ENCODE data around the gene FSTL5.

Gene FSTL5

DNA sequence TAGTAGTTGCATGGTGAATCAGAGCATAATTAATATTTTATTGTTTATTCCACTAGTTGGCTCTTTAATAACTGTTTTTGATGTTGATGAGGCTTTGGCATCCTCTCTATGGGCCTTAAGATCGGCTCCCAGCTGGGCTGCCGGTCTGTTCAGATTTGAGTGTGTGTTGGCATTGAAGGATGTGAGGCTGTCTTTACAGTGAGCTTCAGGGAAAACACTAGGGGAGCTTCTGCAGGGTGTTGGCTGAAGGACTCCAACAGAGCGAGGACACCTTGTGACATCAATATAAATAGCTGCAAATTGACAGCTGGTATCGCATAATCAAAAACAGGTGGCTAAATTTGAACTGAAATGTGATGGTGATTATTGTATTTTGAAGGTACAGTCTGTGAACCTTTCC lies 322.0 kb downstream of the FSTL5 start:
- Histone ChIP-seq H2BK120ac (ENCODE audit: low read depth, low read length) (no peak overlapping the region), H3K4ac (ENCODE audit: low read length) (no peak overlapping the region), H3K36me3 (replicated peaks in 1 of 2; ENCODE audit: control insufficient read depth in 2 of 2, insufficient read depth in 2 of 2, low read length in 2 of 2) (no peaks in the 10 kb centered on the region), H4K91ac (ENCODE audit: low read depth, low read length, poor library complexity) (no peak overlapping the region), H3K9ac (ENCODE audit: low read depth, low read length, poor library complexity) (no peak overlapping the region), H4K8ac (ENCODE audit: low read depth, low read length) (no peak overlapping the region), H3K27ac (replicated peaks; ENCODE audit: low read length) (no peak overlapping the region), H3K79me1 (ENCODE audit: low read depth, low read length) (no peaks in the 10 kb centered on the region), H2BK12ac (ENCODE audit: low read length) (no peak overlapping the region), H2AK5ac (ENCODE audit: low read depth, low read length) (no peak overlapping the region), H3K4me1 (ENCODE audit: control insufficient read depth in 2 of 2, insufficient read depth in 1 of 2, low read depth in 1 of 2, low read length in 2 of 2) (no peaks in the 10 kb centered on the region), H3K14ac (ENCODE audit: low read length) (no peak overlapping the region), H2BK15ac (ENCODE audit: low read length) (no peak overlapping the region), H3K4me3 (ENCODE audit: low read length in 2 of 2) (no peak overlapping the region), H3K18ac (ENCODE audit: low read length) (no peak overlapping the region), H2BK5ac (ENCODE audit: low read length) (no peak overlapping the region), H3K23ac (ENCODE audit: low read depth, low read length, poor library complexity) (no peak overlapping the region), H3K27me3 (ENCODE audit: control insufficient read depth in 3 of 3, insufficient read depth in 3 of 3, low read depth in 1 of 3, low read length in 3 of 3) (no peaks in the 10 kb centered on the region), H3K4me2 (ENCODE audit: insufficient read depth, low read length, poor library complexity, severe bottlenecking) (no peak overlapping the region), H2AFZ (ENCODE audit: low read length) (no peak overlapping the region), H3K9me3 (replicated peaks in 1 of 2; ENCODE audit: control insufficient read depth in 2 of 2, insufficient read depth in 1 of 2, low read depth in 1 of 2, low read length in 2 of 2) (no peaks in the 10 kb centered on the region)
- WGBS, 2 donors (ENCODE audit: extremely low coverage in 2 of 2, insufficient read length in 2 of 2, insufficient replicate concordance in 1 of 2): no CpG with 5 or more reads among the region's 4 CpGs
- no peak for DNase-seq (ENCODE audit: low spot score)

DNA sequence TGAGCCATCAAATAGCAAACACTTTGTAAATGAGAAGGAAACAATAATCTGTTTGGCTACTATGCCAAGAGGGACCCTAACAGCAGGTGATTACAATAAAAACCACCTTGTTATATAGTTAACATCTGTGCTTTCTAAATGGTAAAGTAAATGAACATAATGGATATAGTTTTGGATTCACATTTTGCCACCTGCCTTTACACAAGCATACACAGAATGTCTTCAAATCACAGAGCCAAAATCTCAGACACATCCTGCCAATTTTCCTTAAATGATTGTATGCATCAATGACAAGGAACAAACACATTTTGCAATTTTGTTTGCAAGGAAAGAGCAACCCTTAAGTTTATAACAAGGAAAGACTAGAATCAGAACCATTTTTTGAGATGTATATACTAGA lies 334.2 kb downstream of the FSTL5 start:
- Histone ChIP-seq H2BK12ac (ENCODE audit: low read length) (no peak overlapping the region), H3K9ac (ENCODE audit: low read depth, low read length, poor library complexity) (no peak overlapping the region), H2BK15ac (ENCODE audit: low read length) (no peak overlapping the region), H3K4me1 (ENCODE audit: control insufficient read depth in 2 of 2, insufficient read depth in 1 of 2, low read depth in 1 of 2, low read length in 2 of 2) (no peaks in the 10 kb centered on the region), H3K27ac (replicated peaks; ENCODE audit: low read length) (no peak overlapping the region), H3K4ac (ENCODE audit: low read length) (no peak overlapping the region), H4K8ac (ENCODE audit: low read depth, low read length) (no peak overlapping the region), H4K91ac (ENCODE audit: low read depth, low read length, poor library complexity) (no peak overlapping the region), H2BK120ac (ENCODE audit: low read depth, low read length) (no peak overlapping the region), H3K14ac (ENCODE audit: low read length) (no peak overlapping the region), H3K36me3 (replicated peaks in 1 of 2; ENCODE audit: control insufficient read depth in 2 of 2, insufficient read depth in 2 of 2, low read length in 2 of 2) (no peaks in the 10 kb centered on the region), H3K27me3 (ENCODE audit: control insufficient read depth in 3 of 3, insufficient read depth in 3 of 3, low read depth in 1 of 3, low read length in 3 of 3) (no peaks in the 10 kb centered on the region), H3K23ac (ENCODE audit: low read depth, low read length, poor library complexity) (no peak overlapping the region), H3K4me2 (ENCODE audit: insufficient read depth, low read length, poor library complexity, severe bottlenecking) (no peak overlapping the region), H2AFZ (ENCODE audit: low read length) (no peak overlapping the region), H3K79me1 (ENCODE audit: low read depth, low read length) (no peaks in the 10 kb centered on the region), H3K18ac (ENCODE audit: low read length) (no peak overlapping the region), H2BK5ac (ENCODE audit: low read length) (no peak overlapping the region), H3K4me3 (ENCODE audit: low read length in 2 of 2) (no peak overlapping the region), H2AK5ac (ENCODE audit: low read depth, low read length) (no peak overlapping the region), H3K9me3 (replicated peaks in 1 of 2; ENCODE audit: control insufficient read depth in 2 of 2, insufficient read depth in 1 of 2, low read depth in 1 of 2, low read length in 2 of 2) (peaks cover 0 to 2% of the 10 kb centered on the region in 2 donors)
- DNase-seq (ENCODE audit: low spot score): no peak

DNA sequence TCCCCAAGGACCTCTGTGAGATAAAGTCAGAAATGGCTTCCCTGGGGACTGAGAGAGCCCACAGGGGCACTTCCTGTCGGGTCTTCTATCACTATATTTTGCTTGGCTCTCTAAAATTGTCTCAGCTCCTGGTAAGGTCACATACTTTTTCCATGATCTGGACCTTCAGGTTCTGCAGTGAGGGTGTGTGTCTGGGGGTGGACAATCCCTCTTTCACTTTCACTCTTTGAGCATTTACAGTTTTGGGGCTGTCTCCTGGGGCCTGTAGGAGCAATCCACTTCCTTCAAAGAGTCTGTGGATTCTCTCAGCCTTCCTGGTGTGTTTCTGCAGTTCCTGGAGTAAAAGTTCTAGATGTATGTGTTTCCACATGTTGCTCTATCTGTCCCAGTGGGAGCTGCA lies 335.7 kb downstream of the FSTL5 start:
- no peak overlapping the region for H3K9ac ChIP-seq (ENCODE audit: low read depth, low read length, poor library complexity)
- no peak overlapping the region for H2BK15ac ChIP-seq (ENCODE audit: low read length)
- no peak overlapping the region for H2AK5ac ChIP-seq (ENCODE audit: low read depth, low read length)
- H3K23ac ChIP-seq (ENCODE audit: low read depth, low read length, poor library complexity): no peak overlapping the region
- H3K18ac ChIP-seq (ENCODE audit: low read length): no peak overlapping the region
- WGBS, 2 donors (ENCODE audit: extremely low coverage in 2 of 2, insufficient read length in 2 of 2, insufficient replicate concordance in 1 of 2): no CpG with 5 or more reads among the region's 1 CpG
- H2BK120ac ChIP-seq (ENCODE audit: low read depth, low read length): no peak overlapping the region
- H2AFZ ChIP-seq (ENCODE audit: low read length): peak overlapping the region; percentile 80
- no peak overlapping the region for H2BK5ac ChIP-seq (ENCODE audit: low read length)
- no peak overlapping the region for H3K27ac ChIP-seq (replicated peaks; ENCODE audit: low read length)
- H3K36me3 ChIP-seq (replicated peaks in 1 of 2; ENCODE audit: control insufficient read depth in 2 of 2, insufficient read depth in 2 of 2, low read length in 2 of 2): no peaks in the 10 kb centered on the region
- no peak overlapping the region for H3K4ac ChIP-seq (ENCODE audit: low read length)
- no peaks in the 10 kb centered on the region for H3K79me1 ChIP-seq (ENCODE audit: low read depth, low read length)
- H4K8ac ChIP-seq (ENCODE audit: low read depth, low read length): no peak overlapping the region
- H3K27me3 ChIP-seq (ENCODE audit: control insufficient read depth in 3 of 3, insufficient read depth in 3 of 3, low read depth in 1 of 3, low read length in 3 of 3): no peaks in the 10 kb centered on the region
- peaks cover 3 to 4% of the 10 kb centered on the region in 2 donors for H3K9me3 ChIP-seq (replicated peaks in 1 of 2; ENCODE audit: control insufficient read depth in 2 of 2, insufficient read depth in 1 of 2, low read depth in 1 of 2, low read length in 2 of 2)
- no peaks in the 10 kb centered on the region for H3K4me1 ChIP-seq (ENCODE audit: control insufficient read depth in 2 of 2, insufficient read depth in 1 of 2, low read depth in 1 of 2, low read length in 2 of 2)
- no peak for DNase-seq (ENCODE audit: low spot score)
- H3K4me3 ChIP-seq (ENCODE audit: low read length in 2 of 2): no peak overlapping the region
- H4K91ac ChIP-seq (ENCODE audit: low read depth, low read length, poor library complexity): no peak overlapping the region
- no peak overlapping the region for H2BK12ac ChIP-seq (ENCODE audit: low read length)
- H3K14ac ChIP-seq (ENCODE audit: low read length): no peak overlapping the region
- no peak overlapping the region for H3K4me2 ChIP-seq (ENCODE audit: insufficient read depth, low read length, poor library complexity, severe bottlenecking)

DNA sequence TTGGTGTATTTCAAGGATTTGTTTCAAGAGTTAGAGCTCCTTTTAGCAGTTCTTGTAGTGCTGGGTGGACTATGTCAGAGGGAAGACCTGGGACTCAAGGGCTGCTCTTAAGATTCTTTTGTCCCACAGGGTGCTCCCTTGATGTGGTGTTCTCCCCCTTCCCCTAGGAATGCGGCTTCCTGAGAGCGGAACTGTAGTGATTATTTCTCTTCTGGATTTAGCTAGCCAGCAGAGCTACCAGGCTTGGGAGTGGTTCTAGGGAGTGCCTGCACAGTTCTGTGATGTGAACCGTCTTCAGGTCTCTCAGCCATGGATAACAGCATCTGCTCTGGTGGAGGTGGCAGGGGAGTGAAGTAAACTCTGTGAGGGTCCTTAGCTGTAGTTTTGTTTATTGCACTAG lies 336.8 kb downstream of the FSTL5 start:
- no peak overlapping the region for H4K8ac ChIP-seq (ENCODE audit: low read depth, low read length)
- H2AFZ ChIP-seq (ENCODE audit: low read length): peak overlapping the region; percentile 80
- no peak overlapping the region for H3K4ac ChIP-seq (ENCODE audit: low read length)
- WGBS, 2 donors (ENCODE audit: extremely low coverage in 2 of 2, insufficient read length in 2 of 2, insufficient replicate concordance in 1 of 2): no CpG with 5 or more reads among the region's 3 CpGs
- H4K91ac ChIP-seq (ENCODE audit: low read depth, low read length, poor library complexity): no peak overlapping the region
- no peak overlapping the region for H2AK5ac ChIP-seq (ENCODE audit: low read depth, low read length)
- no peak overlapping the region for H2BK120ac ChIP-seq (ENCODE audit: low read depth, low read length)
- H3K27me3 ChIP-seq (ENCODE audit: control insufficient read depth in 3 of 3, insufficient read depth in 3 of 3, low read depth in 1 of 3, low read length in 3 of 3): no peaks in the 10 kb centered on the region
- no peak overlapping the region for H2BK5ac ChIP-seq (ENCODE audit: low read length)
- no peak overlapping the region for H3K14ac ChIP-seq (ENCODE audit: low read length)
- no peak overlapping the region for H3K23ac ChIP-seq (ENCODE audit: low read depth, low read length, poor library complexity)
- no peak overlapping the region for H3K27ac ChIP-seq (replicated peaks; ENCODE audit: low read length)
- H3K9me3 ChIP-seq (replicated peaks in 1 of 2; ENCODE audit: control insufficient read depth in 2 of 2, insufficient read depth in 1 of 2, low read depth in 1 of 2, low read length in 2 of 2): peaks cover 5 to 10% of the 10 kb centered on the region in 2 donors
- no peak overlapping the region for H3K9ac ChIP-seq (ENCODE audit: low read depth, low read length, poor library complexity)
- H3K79me1 ChIP-seq (ENCODE audit: low read depth, low read length): no peaks in the 10 kb centered on the region
- no peak overlapping the region for H2BK15ac ChIP-seq (ENCODE audit: low read length)
- H3K4me1 ChIP-seq (ENCODE audit: control insufficient read depth in 2 of 2, insufficient read depth in 1 of 2, low read depth in 1 of 2, low read length in 2 of 2): no peaks in the 10 kb centered on the region
- H3K4me2 ChIP-seq (ENCODE audit: insufficient read depth, low read length, poor library complexity, severe bottlenecking): no peak overlapping the region
- H3K36me3 ChIP-seq (replicated peaks in 1 of 2; ENCODE audit: control insufficient read depth in 2 of 2, insufficient read depth in 2 of 2, low read length in 2 of 2): peaks cover 0 to 2% of the 10 kb centered on the region in 2 donors
- no peak overlapping the region for H3K4me3 ChIP-seq (ENCODE audit: low read length in 2 of 2)
- no peak for DNase-seq (ENCODE audit: low spot score)
- H3K18ac ChIP-seq (ENCODE audit: low read length): no peak overlapping the region
- no peak overlapping the region for H2BK12ac ChIP-seq (ENCODE audit: low read length)

All from neuronal stem cell (in vitro differentiated cells).